Kidney (tissue), 14 donors: ENCODE results near the gene CD276. TPM values are rescaled to one million over a fixed set of nuclear protein-coding genes. Genes with fewer than 3 reads are reported as not detected.

Experiments used
- DNase-seq, 5 donors: peaks; one replicate each; pipeline ENCODE4 v3.0.0-alpha.2; 2013 to 2020
- FAIRE-seq: peaks from 2 replicates; lab custom pipeline; 2012; peaks lifted over from hg19 to GRCh38; lab: Jason Lieb, UNC
- H3K27ac ChIP-seq, 2 donors: one replicate each; pipeline ENCODE4 v1.7.0; 2013; ENCODE audit warnings: low read depth in 2 of 2, low read length in 2 of 2, inconsistent platforms in 1 of 2
- H3K27me3 ChIP-seq: one replicate; pipeline ENCODE4 v1.7.1; 2013; ENCODE audit warnings: low read length, inconsistent platforms; ENCODE audit not compliant: control insufficient read depth, insufficient read depth
- H3K36me3 ChIP-seq, 3 donors: one replicate each; pipeline versions ENCODE4 v1.7.0 to v1.7.1; 2013; ENCODE audit warnings: low read length in 3 of 3, control low read depth in 1 of 3, inconsistent platforms in 1 of 3; ENCODE audit not compliant: insufficient read depth in 3 of 3, control insufficient read depth in 2 of 3
- H3K4me1 ChIP-seq, 3 donors: one replicate each; pipeline versions ENCODE4 v1.7.0 to v1.7.1; 2013; ENCODE audit warnings: low read length in 3 of 3, inconsistent platforms in 1 of 3, low read depth in 1 of 3; ENCODE audit not compliant: control insufficient read depth in 2 of 3, insufficient read depth in 2 of 3
- H3K4me3 ChIP-seq, 3 donors: one replicate each; pipeline versions ENCODE4 v1.7.0 to v1.8.1; 2013; ENCODE audit warnings: low read length in 3 of 3, control low read depth in 1 of 3, inconsistent platforms in 1 of 3
- H3K9ac ChIP-seq, 3 donors: one replicate each; pipeline versions ENCODE4 v1.7.0 to v1.7.1; 2013; ENCODE audit warnings: low read length in 3 of 3, control low read depth in 1 of 3, inconsistent platforms in 1 of 3
- H3K9me3 ChIP-seq, 3 donors: one replicate each; pipeline versions ENCODE4 v1.7.0 to v1.7.1; 2013; ENCODE audit warnings: low read length in 3 of 3, control low read depth in 1 of 3, inconsistent platforms in 1 of 3; ENCODE audit not compliant: control insufficient read depth in 2 of 3, insufficient read depth in 1 of 3
- CTCF ChIP-seq: IDR thresholded peaks from 3 replicates; pipeline ENCODE4 v1.5.1; 2012; ENCODE audit warnings: mild to moderate bottlenecking, moderate library complexity, borderline replicate concordance; ENCODE audit not compliant: insufficient read depth; ENCODE audit errors: extremely low read depth
- intact Hi-C: fragments of 100-400 bp; cut with DNase I; formaldehyde crosslinking; loops from one replicate; pipeline ENCODE4 v1.11.1; 2022
- polyA plus RNA-seq: library from polyadenylated mRNA; stranded (reverse); fragments of 350-450 nt; fragmentation: Illumina TruSeq; extraction: RNeasy Lipid Tissue Mini Kit (QIAGEN cat#74804); gene quantifications from one replicate; pipeline ENCODE4 v1.2.3, GENCODE V29; 2014; ENCODE audit warnings: low read depth, low replicate concordance; ENCODE audit not compliant: insufficient read depth
- total RNA-seq: library from RNA; stranded (reverse); fragmentation: NEBNext Ultra II Directional; extraction: Animal tissue kit (Norgen Biotek cat#: 25700); gene quantifications from one replicate; pipeline ENCODE4 v1.2.1, GENCODE V29; 2021
- donor health status: control.
- donor health status: control.
- donor health status: control.
- donor health status: control.
- donor health status: control.
- donor health status: DM: yes; HTN: yes; CAD: no.
- donor health status: Normal renal cell carcinoma (clear cell type).

The CD276 gene
- total and polyA plus RNA-seq, 2 donors from 2014 or later, result 25.0 to 31.5 TPM

DNA sequence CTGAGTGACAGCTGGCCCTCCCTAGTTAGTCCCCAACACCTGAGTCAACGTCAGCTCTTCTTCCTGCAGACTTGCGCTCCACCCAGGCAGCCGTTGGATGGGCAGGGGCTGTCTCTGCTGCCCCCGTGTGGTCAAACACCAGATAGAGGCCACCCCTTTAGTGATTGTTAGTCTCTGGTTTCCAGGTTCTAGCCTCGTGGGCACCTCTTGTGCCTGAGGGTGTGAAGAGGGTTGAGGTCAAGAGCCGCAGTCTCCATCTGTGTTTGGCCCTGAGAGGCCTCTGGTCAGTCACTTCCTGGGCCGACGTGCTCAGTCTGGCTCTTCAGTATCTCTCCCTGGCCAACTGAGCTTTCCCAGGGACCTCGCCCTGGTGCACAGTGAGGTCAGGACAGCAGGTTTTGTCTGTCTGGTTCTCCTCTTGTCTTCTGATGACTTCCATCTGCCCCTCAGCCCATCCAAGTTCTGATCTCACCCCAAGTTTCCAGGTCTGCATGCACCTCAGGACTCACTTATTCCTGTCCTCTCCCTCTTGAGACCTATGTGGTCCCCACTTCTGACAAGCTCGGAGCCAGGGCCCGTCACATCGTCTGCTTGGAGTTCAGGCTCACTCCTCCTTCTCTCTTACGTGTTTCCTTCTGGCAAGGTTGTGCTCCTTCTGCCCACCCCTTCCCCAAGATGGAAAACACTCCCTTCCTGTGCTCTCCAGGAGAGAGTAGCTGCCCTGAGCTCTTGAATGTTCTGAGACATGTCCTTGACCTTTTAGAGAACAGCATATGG, 20.9 kb downstream of the CD276 start:
- no peaks in the 10 kb centered on the region for H3K9me3 ChIP-seq
- intact Hi-C loops, result no loop called here
- H3K36me3 ChIP-seq, result peaks cover 4 to 9% (median 8%) of the 10 kb centered on the region in 3 donors
- no peak overlapping the region for H3K9ac ChIP-seq
- peak; percentile 67 for TF ChIP-seq CTCF
- no peak overlapping the region for H3K27ac ChIP-seq
- FAIRE-seq (no peak), DNase-seq (peak in 4 of 5 donors; percentile 56 to 76 (median 70))
- H3K4me3 ChIP-seq, result no peak overlapping the region
- H3K4me1 ChIP-seq, result no peaks in the 10 kb centered on the region
- H3K27me3 ChIP-seq, result no peaks in the 10 kb centered on the region

GRCh38 chr15:73708691-73709090, 24.5 kb downstream of the CD276 start:
- no peak overlapping the region for H3K27ac ChIP-seq
- no peak for TF ChIP-seq CTCF
- peaks cover 4 to 9% (median 8%) of the 10 kb centered on the region in 3 donors for H3K36me3 ChIP-seq
- no peak overlapping the region for H3K4me3 ChIP-seq
- no peaks in the 10 kb centered on the region for H3K27me3 ChIP-seq
- FAIRE-seq, result no peak
- intact Hi-C loops, result no loop called here
- H3K9ac ChIP-seq, result no peak overlapping the region
- no peaks in the 10 kb centered on the region for H3K4me1 ChIP-seq
- no peaks in the 10 kb centered on the region for H3K9me3 ChIP-seq
- no peak for DNase-seq

DNA sequence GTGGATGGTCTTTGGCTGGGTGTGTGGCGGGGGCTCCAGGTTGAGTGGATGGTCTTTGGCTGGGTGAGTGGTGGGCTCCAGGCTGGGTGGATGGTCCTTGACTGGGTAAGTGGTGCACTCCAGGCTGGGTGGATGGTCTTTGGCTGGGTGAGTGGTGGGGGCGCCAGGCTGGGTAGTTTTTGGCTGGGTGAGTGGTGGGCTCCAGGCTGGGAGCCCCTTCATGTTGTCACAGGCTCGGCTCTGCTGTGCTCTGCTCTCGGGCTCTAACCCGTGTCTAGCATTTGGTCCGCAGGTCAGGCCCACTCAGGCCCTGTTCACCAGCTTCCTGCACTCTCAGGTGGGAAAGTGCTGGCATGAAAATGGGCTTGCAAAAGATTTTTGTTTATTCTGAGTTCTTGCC, 25.1 kb downstream of the CD276 start:
- DNase-seq (no peak), FAIRE-seq (no peak)
- Histone ChIP-seq H3K27me3 (no peaks in the 10 kb centered on the region), H3K9me3 (no peaks in the 10 kb centered on the region), H3K27ac (no peak overlapping the region), H3K4me3 (no peak overlapping the region), H3K36me3 (peaks cover 4 to 9% (median 8%) of the 10 kb centered on the region in 3 donors), H3K4me1 (no peaks in the 10 kb centered on the region), H3K9ac (no peak overlapping the region)
- no peak for TF ChIP-seq CTCF
- intact Hi-C loops, result no loop called here
